Endothelial cell of umbilical vein (primary cell): ENCODE data around the gene TFDP1.

Experiments used
- CTCF ChIP-seq, 2 donors: IDR thresholded peaks; 1 replicate in 1 of 2; 2 replicates in 1 of 2; pipeline ENCODE4 v1.5.1; 2011; ENCODE audit warnings: low read length in 2 of 2, mild to moderate bottlenecking in 2 of 2, moderate library complexity in 2 of 2, control low read depth in 1 of 2, inconsistent platforms in 1 of 2, low read depth in 1 of 2; ENCODE audit not compliant: insufficient read depth in 1 of 2; ENCODE audit errors: extremely low read depth in 1 of 2
- EZH2 ChIP-seq: IDR thresholded peaks from 2 replicates; pipeline ENCODE4 v1.6.1; 2012; ENCODE audit warnings: borderline replicate concordance, low read depth, mild to moderate bottlenecking, moderate library complexity, low read length, inconsistent platforms; ENCODE audit not compliant: severe bottlenecking
- FOS ChIP-seq: IDR thresholded peaks from 2 replicates; pipeline ENCODE4 v1.6.1; 2011; ENCODE audit warnings: mild to moderate bottlenecking, low read length, moderate library complexity, borderline replicate concordance; ENCODE audit not compliant: insufficient read depth
- JUN ChIP-seq: IDR thresholded peaks from 2 replicates; pipeline ENCODE4 v1.6.1; 2011; ENCODE audit warnings: borderline replicate concordance, low read depth; ENCODE audit not compliant: insufficient read length, insufficient read depth
- MYC ChIP-seq: IDR thresholded peaks from one replicate; pipeline ENCODE4 v1.6.1; 2011; ENCODE audit warnings: mild to moderate bottlenecking, low read depth, low read length
- POLR2A ChIP-seq: IDR thresholded peaks from 2 replicates; pipeline ENCODE4 v1.6.1; 2012; ENCODE audit warnings: low read depth, mild to moderate bottlenecking, control low read depth, low read length
- POLR2AphosphoS5 ChIP-seq: IDR thresholded peaks from 2 replicates; pipeline ENCODE4 v1.6.1; 2012; ENCODE audit warnings: low read depth, mild to moderate bottlenecking, control low read depth, low read length, moderate library complexity; ENCODE audit not compliant: insufficient read depth

GRCh38 chr13:113579686-113580085, 4.9 kb upstream of the TFDP1 start:
- no peak for TF ChIP-seq POLR2A
- no peak for TF ChIP-seq CTCF (IDR thresholded peaks at IDR 0.05; ENCODE audit: extremely low read depth in 1 of 2, insufficient read depth in 1 of 2, low read depth in 1 of 2, low read length in 2 of 2)
- no peak for TF ChIP-seq JUN
- TF ChIP-seq FOS: no peak
- TF ChIP-seq POLR2AphosphoS5: no peak
- no peak for TF ChIP-seq EZH2
- TF ChIP-seq MYC: no peak
